CD4-positive, CD25-positive, alpha-beta regulatory T cell (primary cell): ENCODE data around the gene SLC20A1. TPM values are rescaled to one million over a fixed set of nuclear protein-coding genes. Genes with fewer than 3 reads are reported as not detected.

Experiments
- ATAC-seq, 2 donors: fragments of 150-1000 bp; cut with Tn5 transposase; one replicate each; pipeline ENCODE4 v1.10.0; 2021; ENCODE audit warnings: low read depth in 2 of 2, moderate number of reproducible peaks in 2 of 2, moderate library complexity in 1 of 2
- DNase-seq, 3 donors: peaks; one replicate each; pipeline versions ENCODE4 v3.0.0 to v3.0.0-alpha.2; 2012 to 2022; ENCODE audit warnings: mixed read lengths in 1 of 3
- H3K27ac ChIP-seq: one replicate; pipeline ENCODE4 v1.7.0; 2013; ENCODE audit warnings: mild to moderate bottlenecking, low read length; ENCODE audit not compliant: insufficient read depth, poor library complexity, severe bottlenecking
- H3K27me3 ChIP-seq: one replicate; pipeline ENCODE4 v1.7.0; 2013; ENCODE audit warnings: low read length; ENCODE audit not compliant: control insufficient read depth, insufficient read depth
- H3K36me3 ChIP-seq: one replicate; pipeline ENCODE4 v1.7.0; 2013; ENCODE audit warnings: mild to moderate bottlenecking, low read length, moderate library complexity; ENCODE audit not compliant: control insufficient read depth, insufficient read depth
- H3K4me1 ChIP-seq: 2 replicates; pipeline ENCODE4 v1.7.0; 2013; ENCODE audit warnings: mild to moderate bottlenecking, low read length; ENCODE audit not compliant: insufficient read depth, control insufficient read depth, poor library complexity, severe bottlenecking
- H3K4me3 ChIP-seq: one replicate; pipeline ENCODE4 v1.7.0; 2013; ENCODE audit warnings: low read depth, mild to moderate bottlenecking, low read length, moderate library complexity
- H3K9me3 ChIP-seq, 2 experiments: 1 replicate in 1 of 2; 2 replicates in 1 of 2; pipeline ENCODE4 v1.7.0; 2013; ENCODE audit warnings: low read length in 2 of 2, mild to moderate bottlenecking in 1 of 2, moderate library complexity in 1 of 2; ENCODE audit not compliant: control insufficient read depth in 2 of 2
- H3K27ac Mint-ChIP-seq, 3 donors: one replicate each; pipeline ENCODE4 v1.8.0; 2020 to 2022; ENCODE audit warnings: mild to moderate bottlenecking in 3 of 3, mixed read lengths in 3 of 3, moderate library complexity in 2 of 3
- H3K27me3 Mint-ChIP-seq: one replicate; pipeline ENCODE4 v1.8.0; 2022; ENCODE audit warnings: mild to moderate bottlenecking, mixed read lengths
- H3K36me3 Mint-ChIP-seq: one replicate; pipeline ENCODE4 v1.8.0; 2020; ENCODE audit warnings: mixed read lengths
- H3K4me1 Mint-ChIP-seq, 4 donors: one replicate each; pipeline ENCODE4 v1.8.0; 2020 to 2022; ENCODE audit warnings: mixed read lengths in 4 of 4, mild to moderate bottlenecking in 1 of 4
- H3K4me3 Mint-ChIP-seq, 4 donors: one replicate each; pipeline ENCODE4 v1.8.0; 2020 to 2022; ENCODE audit warnings: mild to moderate bottlenecking in 4 of 4, mixed read lengths in 4 of 4, moderate library complexity in 3 of 4
- H3K9me3 Mint-ChIP-seq, 7 donors: one replicate each; pipeline ENCODE4 v1.8.0; 2020 to 2022; ENCODE audit warnings: mixed read lengths in 7 of 7, mild to moderate bottlenecking in 3 of 7, moderate library complexity in 2 of 7
- polyA plus RNA-seq, 4 donors: library from polyadenylated mRNA; unstranded; fragments of 300-500 nt; fragmentation: Illumina TruSeq; gene quantifications; one replicate each; pipeline ENCODE4 v1.2.3, GENCODE V29; 2021
- total RNA-seq: library from RNA; stranded (reverse); gene quantifications from one replicate; pipeline ENCODE4 v1.2.3, GENCODE V29; 2022

The SLC20A1 gene
- total and polyA plus RNA-seq, 5 donors from 2014 or later, result 18.1 to 130 (median 24.9) TPM

DNA sequence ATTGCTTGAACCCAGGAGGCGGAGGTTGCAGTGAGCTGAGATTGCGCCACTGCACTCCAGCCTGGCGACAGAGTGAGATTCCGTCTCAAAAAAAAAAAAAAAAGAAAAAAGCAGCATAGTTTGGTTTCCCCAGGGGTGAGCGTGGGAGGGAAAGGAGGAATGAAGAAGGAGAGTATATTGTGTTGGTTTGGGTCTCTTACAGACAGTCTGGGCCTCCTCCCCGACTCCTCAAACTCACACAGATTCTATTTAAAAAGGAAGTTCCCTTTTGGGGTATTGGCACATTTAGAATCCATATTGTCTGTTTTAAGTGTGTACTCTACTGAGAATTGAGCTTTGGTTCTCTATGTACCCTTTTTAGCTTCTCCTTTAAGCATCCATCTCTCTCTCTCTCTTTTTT lies 27.4 kb upstream of the SLC20A1 start:
- H3K4me3 Mint-ChIP-seq, result no peak overlapping the region
- Histone ChIP-seq H3K4me3 (no peak overlapping the region), H3K36me3 (no peaks in the 10 kb centered on the region), H3K4me1 (no peaks in the 10 kb centered on the region), H3K27ac (no peak overlapping the region), H3K9me3 (no peaks in the 10 kb centered on the region), H3K27me3 (no peaks in the 10 kb centered on the region)
- peaks cover 15% of the 10 kb centered on the region for H3K27me3 Mint-ChIP-seq
- no peak overlapping the region for H3K27ac Mint-ChIP-seq
- peaks cover 0 to 8% (median 0%) of the 10 kb centered on the region in 7 donors for H3K9me3 Mint-ChIP-seq
- H3K36me3 Mint-ChIP-seq, result peaks cover 11% of the 10 kb centered on the region
- no peak for DNase-seq
- H3K4me1 Mint-ChIP-seq, result no peaks in the 10 kb centered on the region
- no peak for ATAC-seq

DNA sequence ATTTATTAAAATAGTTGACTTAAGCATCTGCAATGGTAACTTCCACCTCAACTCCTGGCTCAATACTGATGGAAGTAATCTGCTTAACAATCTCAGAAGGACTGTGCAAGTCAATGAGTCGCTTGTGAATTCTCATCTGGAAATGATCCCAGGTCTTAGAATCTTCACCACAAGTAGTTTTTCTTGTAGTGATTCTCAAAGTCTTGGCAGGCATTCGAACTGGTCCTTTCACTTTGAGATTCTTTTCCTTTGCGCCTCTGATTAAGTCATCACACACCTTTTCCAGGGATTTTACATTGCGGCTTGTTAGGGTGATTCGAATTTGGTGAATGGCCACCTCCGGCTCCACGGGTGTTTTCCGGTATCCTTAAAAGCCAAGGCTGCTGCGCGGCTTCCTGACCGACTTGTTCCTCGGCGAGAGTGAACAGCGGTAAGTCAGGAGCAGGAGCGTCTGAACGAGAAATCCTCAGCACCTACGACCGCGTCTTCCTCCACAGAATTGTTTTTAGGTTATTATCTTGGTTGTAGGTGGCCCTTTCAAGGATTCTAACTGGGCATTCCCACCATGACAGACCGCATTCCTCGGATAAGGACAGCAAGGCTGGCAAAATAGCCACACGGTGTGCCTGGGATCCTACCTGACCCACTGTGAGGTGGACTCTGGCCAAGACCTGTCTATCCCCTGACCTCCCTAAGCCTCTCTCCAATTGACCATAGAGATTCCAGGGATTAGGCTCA lies 23.8 kb upstream of the SLC20A1 start:
- H3K9me3 ChIP-seq, result no peaks in the 10 kb centered on the region
- H3K27ac ChIP-seq, result no peak overlapping the region
- Mint-ChIP-seq H3K4me1 (peaks cover 9 to 33% (median 21%) of the 10 kb centered on the region in 4 donors), H3K9me3 (no peaks in the 10 kb centered on the region), H3K27me3 (peaks cover 11% of the 10 kb centered on the region), H3K4me3 (no peak overlapping the region), H3K27ac (no peak overlapping the region), H3K36me3 (peaks cover 4% of the 10 kb centered on the region)
- no peaks in the 10 kb centered on the region for H3K36me3 ChIP-seq
- DNase-seq (no peak), ATAC-seq (no peak)
- no peak overlapping the region for H3K4me3 ChIP-seq
- no peaks in the 10 kb centered on the region for H3K27me3 ChIP-seq
- peaks cover 27% of the 10 kb centered on the region for H3K4me1 ChIP-seq

GRCh38 chr2:112622528-112622849 lies 23.2 kb upstream of the SLC20A1 start:
- DNase-seq, result no peak
- Histone ChIP-seq H3K27me3 (no peaks in the 10 kb centered on the region), H3K4me3 (no peak overlapping the region), H3K9me3 (no peaks in the 10 kb centered on the region), H3K4me1 (peaks cover 30% of the 10 kb centered on the region), H3K36me3 (no peaks in the 10 kb centered on the region), H3K27ac (no peak overlapping the region)
- Mint-ChIP-seq H3K27me3 (peaks cover 11% of the 10 kb centered on the region), H3K36me3 (peaks cover 1% of the 10 kb centered on the region), H3K27ac (no peak overlapping the region), H3K4me3 (no peak overlapping the region), H3K4me1 (peaks cover 9 to 35% (median 22%) of the 10 kb centered on the region in 4 donors), H3K9me3 (no peaks in the 10 kb centered on the region)
- ATAC-seq, result no peak

DNA sequence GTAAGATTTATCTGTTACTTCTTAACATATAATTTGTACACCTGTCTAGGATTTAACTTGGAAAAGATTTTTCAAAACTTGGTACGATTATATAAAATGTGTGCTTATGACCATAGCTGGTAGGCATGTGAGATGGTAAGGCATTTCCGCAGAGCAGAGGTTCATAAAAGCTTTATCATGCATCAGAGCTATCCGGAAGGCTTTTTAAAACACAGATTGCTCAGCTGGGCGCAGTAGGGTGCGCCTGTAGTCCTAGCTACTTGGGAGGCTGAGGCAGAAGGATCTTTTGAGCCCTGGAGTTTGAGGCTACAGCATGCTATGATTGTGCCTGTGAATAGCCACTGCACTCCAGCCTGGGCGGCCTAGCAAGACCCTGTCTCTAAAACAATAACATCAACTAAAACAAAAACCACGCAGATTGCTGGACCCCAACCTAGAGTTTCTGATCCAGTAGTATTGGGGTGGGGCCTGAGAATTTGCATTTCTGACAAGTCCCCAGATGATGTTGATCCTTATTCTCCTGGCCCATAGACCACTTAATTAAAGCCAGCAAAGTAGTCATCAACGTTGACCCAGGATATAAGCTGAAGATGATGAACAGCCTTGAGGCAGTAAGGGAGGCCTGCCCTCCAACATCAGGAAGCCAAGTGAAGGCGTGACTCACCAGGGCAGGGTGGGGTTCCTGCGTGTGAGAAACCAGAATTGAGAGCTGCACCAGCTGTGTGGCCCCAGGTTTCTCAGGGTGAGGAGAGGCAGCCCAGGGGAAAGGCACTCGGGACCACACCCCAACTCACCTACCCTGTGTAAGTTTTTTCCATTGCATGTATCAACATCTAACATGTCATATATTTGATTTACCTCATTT lies 21.6 kb upstream of the SLC20A1 start:
- no peaks in the 10 kb centered on the region for H3K9me3 Mint-ChIP-seq
- peaks cover 4% of the 10 kb centered on the region for H3K27me3 Mint-ChIP-seq
- H3K9me3 ChIP-seq, result no peaks in the 10 kb centered on the region
- H3K4me1 Mint-ChIP-seq, result peaks cover 13 to 41% (median 24%) of the 10 kb centered on the region in 4 donors
- H3K4me1 ChIP-seq, result peaks cover 30% of the 10 kb centered on the region
- ATAC-seq (peak; percentile 92 to 95), DNase-seq (peak; percentile 35 to 94 (median 40))
- H3K4me3 Mint-ChIP-seq, result peak overlapping the region in 3 of 4 donors; percentile 50 to 63 (median 62)
- no peaks in the 10 kb centered on the region for H3K36me3 ChIP-seq
- H3K4me3 ChIP-seq, result peak overlapping the region; percentile 47
- H3K27me3 ChIP-seq, result no peaks in the 10 kb centered on the region
- H3K27ac ChIP-seq, result peak overlapping the region; percentile 34
- no peaks in the 10 kb centered on the region for H3K36me3 Mint-ChIP-seq
- H3K27ac Mint-ChIP-seq, result peak overlapping the region; percentile 80 to 83 (median 82)

DNA sequence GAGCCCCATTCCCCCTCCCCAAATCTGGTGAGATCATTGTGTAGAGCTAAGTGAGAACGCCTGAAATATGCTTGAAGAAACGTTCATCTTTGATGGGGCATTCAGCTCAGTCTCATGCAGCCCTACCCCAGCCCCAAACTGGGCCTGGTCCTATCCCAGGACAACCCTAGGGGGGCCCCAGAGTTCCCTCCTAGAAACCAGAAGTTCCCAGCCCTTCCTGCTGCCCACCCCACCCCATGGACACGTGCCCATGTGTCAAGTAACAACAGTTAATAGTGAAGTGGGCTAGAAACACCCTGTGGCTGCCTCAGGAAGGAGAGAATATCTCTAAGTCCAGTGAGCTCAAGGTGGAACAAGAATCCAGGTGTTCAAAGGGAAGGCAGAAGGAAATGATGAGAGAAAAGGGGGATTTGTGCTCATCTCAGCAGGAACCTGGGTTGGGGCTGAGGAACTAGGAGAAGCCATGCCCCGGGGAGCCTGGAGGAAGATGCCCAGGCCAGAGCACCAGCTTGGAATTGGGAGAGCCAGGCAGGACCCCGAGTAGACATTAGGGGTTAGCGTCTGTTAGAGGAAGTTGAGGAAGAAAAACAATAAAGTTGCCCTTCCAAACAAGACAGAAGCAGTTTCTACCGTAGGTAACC lies 20.1 kb upstream of the SLC20A1 start:
- Mint-ChIP-seq H3K9me3 (no peaks in the 10 kb centered on the region), H3K27me3 (no peaks in the 10 kb centered on the region), H3K27ac (peak overlapping the region in 2 of 3 donors; percentile 66 to 67), H3K36me3 (no peaks in the 10 kb centered on the region), H3K4me3 (peak overlapping the region in 1 of 4 donors; percentile 77), H3K4me1 (peaks cover 15 to 54% (median 33%) of the 10 kb centered on the region in 4 donors)
- H3K36me3 ChIP-seq, result no peaks in the 10 kb centered on the region
- H3K4me1 ChIP-seq, result peaks cover 41% of the 10 kb centered on the region
- H3K27me3 ChIP-seq, result no peaks in the 10 kb centered on the region
- H3K9me3 ChIP-seq, result no peaks in the 10 kb centered on the region
- ATAC-seq (no peak), DNase-seq (no peak)
- no peak overlapping the region for H3K27ac ChIP-seq
- no peak overlapping the region for H3K4me3 ChIP-seq

DNA sequence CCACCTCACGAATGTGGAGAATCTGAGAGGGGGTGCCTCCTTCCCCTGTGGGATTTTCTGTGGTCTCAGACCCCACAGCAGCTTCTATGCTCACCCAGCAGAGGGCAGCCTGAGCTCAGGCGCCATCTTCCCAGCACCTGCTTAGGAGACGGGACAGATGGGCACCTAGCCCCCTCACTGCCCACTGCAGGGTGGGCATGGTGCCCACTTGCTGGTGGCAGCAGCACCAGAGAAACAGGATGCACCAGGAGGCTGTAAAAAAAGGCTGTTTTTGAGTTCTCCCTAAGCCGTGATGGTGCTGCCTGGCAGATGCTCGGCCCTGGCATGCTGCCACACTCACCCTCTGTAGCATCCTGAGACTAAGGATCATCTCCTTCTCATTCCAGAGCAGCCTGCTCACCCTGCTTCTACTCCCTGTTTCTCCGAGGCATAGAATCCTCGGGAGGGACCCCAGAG lies 19.1 kb upstream of the SLC20A1 start:
- no peaks in the 10 kb centered on the region for H3K27me3 ChIP-seq
- H3K27ac ChIP-seq, result no peak overlapping the region
- no peaks in the 10 kb centered on the region for H3K27me3 Mint-ChIP-seq
- H3K36me3 ChIP-seq, result no peaks in the 10 kb centered on the region
- DNase-seq, result peak; percentile 46 to 80 (median 68)
- H3K9me3 Mint-ChIP-seq, result no peaks in the 10 kb centered on the region
- H3K9me3 ChIP-seq, result no peaks in the 10 kb centered on the region
- ATAC-seq, result peak; percentile 50 to 55
- peaks cover 21 to 65% (median 42%) of the 10 kb centered on the region in 4 donors for H3K4me1 Mint-ChIP-seq
- H3K27ac Mint-ChIP-seq, result peak overlapping the region in 2 of 3 donors; percentile 43 to 67
- H3K4me3 ChIP-seq, result peak overlapping the region; percentile 72
- H3K4me3 Mint-ChIP-seq, result peak overlapping the region; percentile 66 to 78 (median 78)
- H3K4me1 ChIP-seq, result peaks cover 51% of the 10 kb centered on the region
- H3K36me3 Mint-ChIP-seq, result no peaks in the 10 kb centered on the region
